H1 (cell line): Measurements from ENCODE around the gene GPANK1. TPM values are rescaled to one million over a fixed set of nuclear protein-coding genes. Genes with fewer than 3 reads are reported as not detected.

Experiments used
- CTCF ChIA-PET: fragments of 300-600 bp; sonication (Branson Sonifier 250); formaldehyde crosslinking; loops from one replicate; lab custom pipeline; 2021; ENCODE audit not compliant: partially characterized antibody; lab: Charles Lee
- POLR2A ChIA-PET: fragments of 300-600 bp; sonication (Branson Sonifier 250); formaldehyde crosslinking; loops from one replicate; lab custom pipeline; 2021; ENCODE audit warnings: inconsistent platforms; ENCODE audit not compliant: partially characterized antibody; lab: Charles Lee
- DNase-seq, 2 experiments: peaks; one replicate each; pipeline versions ENCODE4 v3.0.0 to v3.0.0-alpha.2; 2010 to 2022; ENCODE audit warnings: low spot score in 2 of 2, low read depth in 1 of 2, mixed read lengths in 1 of 2
- FAIRE-seq: peaks from 2 replicates; lab custom pipeline; 2011; peaks lifted over from hg19 to GRCh38; lab: Jason Lieb, UNC
- H2AFZ ChIP-seq: 2 replicates; pipeline ENCODE4 v1.8.1; 2012; ENCODE audit warnings: low read length, inconsistent platforms
- H2AK5ac ChIP-seq: 2 replicates; pipeline ENCODE4 v1.6.1; 2013; ENCODE audit warnings: low read depth, low read length
- H2BK120ac ChIP-seq: replicated peaks from 2 replicates; pipeline ENCODE3; 2013; ENCODE audit warnings: low read depth, low read length, inconsistent platforms
- H2BK12ac ChIP-seq: 2 replicates; pipeline ENCODE4 v1.6.1; 2013; ENCODE audit warnings: low read depth, low read length
- H2BK15ac ChIP-seq: 2 replicates; pipeline ENCODE4 v1.6.1; 2013; ENCODE audit warnings: low read length
- H2BK20ac ChIP-seq: 2 replicates; pipeline ENCODE4 v1.6.1; 2013; ENCODE audit warnings: low read length
- H2BK5ac ChIP-seq: 2 replicates; pipeline ENCODE4 v1.6.1; 2013; ENCODE audit warnings: low read depth, low read length
- H3K14ac ChIP-seq: 2 replicates; pipeline ENCODE4 v1.6.1; 2013; ENCODE audit warnings: inconsistent platforms; ENCODE audit not compliant: insufficient read length
- H3K18ac ChIP-seq: 2 replicates; pipeline ENCODE4 v1.6.1; 2013; ENCODE audit warnings: low read length; ENCODE audit errors: extremely low read depth
- H3K23ac ChIP-seq: 2 replicates; pipeline ENCODE4 v1.6.1; 2013; ENCODE audit warnings: inconsistent platforms; ENCODE audit not compliant: insufficient read length
- H3K23me2 ChIP-seq: 2 replicates; pipeline ENCODE4 v1.6.1; 2013; ENCODE audit warnings: low read depth, low read length
- H3K27ac ChIP-seq: 2 replicates; pipeline ENCODE4 v1.6.1; 2011; ENCODE audit warnings: low read depth, low read length, inconsistent platforms
- H3K27me3 ChIP-seq, 4 experiments: replicated peaks in 1 of 4; 1 replicate in 1 of 4; 2 replicates in 3 of 4; pipeline versions ENCODE4 v1.6.1 to v1.8.1; 2011 to 2013; ENCODE audit warnings: low read length in 3 of 4, mild to moderate bottlenecking in 3 of 4, inconsistent platforms in 2 of 4, mixed read lengths in 2 of 4, moderate library complexity in 1 of 4; ENCODE audit not compliant: control insufficient read depth in 3 of 4, insufficient read depth in 3 of 4; ENCODE audit errors: extremely low read depth in 1 of 4
- H3K36me3 ChIP-seq, 4 experiments: 2 replicates each; pipeline versions ENCODE4 v1.6.1 to v1.8.1; 2011 to 2013; ENCODE audit warnings: mild to moderate bottlenecking in 4 of 4, low read length in 3 of 4, moderate library complexity in 2 of 4, control low read depth in 1 of 4, inconsistent platforms in 1 of 4; ENCODE audit not compliant: insufficient read depth in 4 of 4, control insufficient read depth in 2 of 4
- H3K4ac ChIP-seq: replicated peaks from 2 replicates; pipeline ENCODE3; 2013; ENCODE audit warnings: low read length, low read depth, mixed read lengths, inconsistent platforms; ENCODE audit not compliant: insufficient read length
- H3K4me1 ChIP-seq, 4 experiments: replicated peaks in 1 of 4; 1 replicate in 1 of 4; 2 replicates in 3 of 4; pipeline versions ENCODE4 v1.6.1 to v1.8.1; 2011 to 2013; ENCODE audit warnings: low read length in 3 of 4, inconsistent platforms in 2 of 4, mixed read lengths in 1 of 4; ENCODE audit not compliant: insufficient read depth in 4 of 4, control insufficient read depth in 3 of 4
- H3K4me2 ChIP-seq, 2 experiments: 2 replicates each; pipeline versions ENCODE4 v1.6.1 to v1.8.1; 2011 to 2013; ENCODE audit warnings: low read depth in 2 of 2, low read length in 2 of 2, control low read depth in 1 of 2, inconsistent platforms in 1 of 2, mild to moderate bottlenecking in 1 of 2; ENCODE audit not compliant: insufficient read depth in 1 of 2
- H3K4me3 ChIP-seq, 4 experiments: fragments of 200-600, 300-600 bp in 1 of 4; sonication (generic), shearing (Covaris generic), sonication (Bioruptor Twin) in 1 of 4; 2 replicates each; pipeline versions ENCODE4 v1.5.1 to v1.8.1; 2011 to 2016; ENCODE audit warnings: low read length in 4 of 4, low read depth in 3 of 4, control low read depth in 2 of 4, inconsistent platforms in 2 of 4, mild to moderate bottlenecking in 2 of 4, mixed read lengths in 1 of 4, moderate library complexity in 1 of 4; ENCODE audit not compliant: insufficient read depth in 2 of 4; ENCODE audit errors: extremely low read depth in 1 of 4
- H3K56ac ChIP-seq: replicated peaks from 2 replicates; pipeline ENCODE3; 2013; ENCODE audit warnings: low read depth, mild to moderate bottlenecking, mixed read lengths, low read length, inconsistent platforms; ENCODE audit not compliant: insufficient read length
- H3K79me1 ChIP-seq: 2 replicates; pipeline ENCODE4 v1.6.1; 2013; ENCODE audit warnings: low read depth, low read length, control low read depth
- H3K79me2 ChIP-seq, 2 experiments: 2 replicates each; pipeline versions ENCODE4 v1.6.1 to v1.8.1; 2012 to 2013; ENCODE audit warnings: low read length in 2 of 2, mild to moderate bottlenecking in 2 of 2, inconsistent platforms in 1 of 2; ENCODE audit not compliant: insufficient read depth in 2 of 2, control insufficient read depth in 1 of 2
- H3K9ac ChIP-seq, 4 experiments: replicated peaks in 1 of 4; 1 replicate in 1 of 4; 2 replicates in 3 of 4; pipeline versions ENCODE4 v1.6.1 to v1.8.1; 2011 to 2013; ENCODE audit warnings: low read depth in 3 of 4, low read length in 3 of 4, control low read depth in 2 of 4, mild to moderate bottlenecking in 2 of 4, moderate library complexity in 2 of 4, inconsistent platforms in 1 of 4; ENCODE audit errors: extremely low read depth in 1 of 4
- H3K9me3 ChIP-seq, 2 experiments: 2 replicates each; pipeline versions ENCODE4 v1.6.1 to v1.8.1; 2012 to 2013; ENCODE audit warnings: mild to moderate bottlenecking in 2 of 2, moderate library complexity in 2 of 2, control low read depth in 1 of 2, inconsistent platforms in 1 of 2, low read depth in 1 of 2, low read length in 1 of 2, mixed read lengths in 1 of 2; ENCODE audit not compliant: insufficient read depth in 2 of 2
- H4K20me1 ChIP-seq, 2 experiments: replicated peaks in 1 of 2; 2 replicates each; pipeline versions ENCODE3 to v1.8.1; 2011 to 2013; ENCODE audit warnings: inconsistent platforms in 2 of 2, low read length in 2 of 2, mild to moderate bottlenecking in 1 of 2; ENCODE audit not compliant: insufficient read depth in 2 of 2, control insufficient read depth in 1 of 2
- H4K5ac ChIP-seq: 2 replicates; pipeline ENCODE4 v1.6.1; 2013; ENCODE audit warnings: low read length, low read depth, mixed read lengths, inconsistent platforms; ENCODE audit not compliant: insufficient read length
- H4K8ac ChIP-seq: 2 replicates; pipeline ENCODE4 v1.8.0; 2013; ENCODE audit warnings: mild to moderate bottlenecking, moderate library complexity, low read length, inconsistent platforms; ENCODE audit not compliant: insufficient read depth; ENCODE audit errors: extremely low read depth
- H4K91ac ChIP-seq: replicated peaks from 2 replicates; pipeline ENCODE3; 2013; ENCODE audit warnings: low read length, mixed read lengths, inconsistent platforms; ENCODE audit not compliant: insufficient read length
- ASH2L ChIP-seq: fragments of 200-600, 300-600 bp; sonication (generic); IDR thresholded peaks from one replicate; pipeline ENCODE4 v1.7.1; 2017; ENCODE audit warnings: low read length
- BRCA1 ChIP-seq: IDR thresholded peaks from 2 replicates; pipeline ENCODE4 v1.6.1; 2012; ENCODE audit warnings: low read depth, low read length, improper control_type of control experiment
- CTBP2 ChIP-seq: IDR thresholded peaks from 2 replicates; pipeline ENCODE4 v1.7.0; 2011; ENCODE audit warnings: borderline replicate concordance, mild to moderate bottlenecking, moderate library complexity, mixed read lengths, low read length; ENCODE audit not compliant: insufficient read depth, insufficient read length
- E2F6 ChIP-seq: IDR thresholded peaks from 2 replicates; pipeline ENCODE4 v1.6.1; 2012; ENCODE audit warnings: inconsistent platforms
- EZH2 ChIP-seq: fragments of 200-600 bp; sonication (generic); IDR thresholded peaks from 2 replicates; pipeline ENCODE4 v1.7.1; 2012; ENCODE audit warnings: low read depth, mild to moderate bottlenecking, moderate library complexity, low read length, inconsistent platforms; ENCODE audit not compliant: severe bottlenecking
- GTF2F1 ChIP-seq: IDR thresholded peaks from 2 replicates; pipeline ENCODE4 v1.6.1; 2012; ENCODE audit warnings: low read depth, low read length, improper control_type of control experiment, borderline replicate concordance
- HDAC6 ChIP-seq: IDR thresholded peaks from one replicate; pipeline ENCODE4 v1.7.1; 2012; ENCODE audit warnings: low read depth, mild to moderate bottlenecking, inconsistent platforms, low read length, moderate library complexity
- KDM1A ChIP-seq: fragments of 200-600, 300-600 bp; sonication (generic); IDR thresholded peaks from 2 replicates; pipeline ENCODE4 v1.7.1; 2016; ENCODE audit warnings: mild to moderate bottlenecking, low read length, borderline replicate concordance
- POU5F1 ChIP-seq: IDR thresholded peaks from 2 replicates; pipeline ENCODE4 v1.6.1; 2011; ENCODE audit warnings: low read depth, mild to moderate bottlenecking, low read length, moderate library complexity
- RBBP5 ChIP-seq: IDR thresholded peaks from 2 replicates; pipeline ENCODE4 v1.7.1; 2012; ENCODE audit warnings: low read depth, mild to moderate bottlenecking, inconsistent platforms, low read length, moderate library complexity, borderline replicate concordance
- SAP30 ChIP-seq: fragments of 300-600 bp; sonication (generic); IDR thresholded peaks from 2 replicates; pipeline ENCODE4 v1.7.1; 2012; ENCODE audit warnings: low read length, moderate library complexity, mild to moderate bottlenecking, inconsistent platforms; ENCODE audit not compliant: insufficient read depth, insufficient replicate concordance
- SIRT6 ChIP-seq: IDR thresholded peaks from one replicate; pipeline ENCODE4 v1.7.1; 2012; ENCODE audit warnings: low read length, inconsistent platforms
- TBP ChIP-seq: IDR thresholded peaks from 2 replicates; pipeline ENCODE4 v1.6.1; 2011; ENCODE audit warnings: low read depth, low read length, improper control_type of control experiment
- TEAD4 ChIP-seq: IDR thresholded peaks from 2 replicates; pipeline ENCODE4 v1.6.1; 2012; ENCODE audit warnings: low read depth, low read length, inconsistent platforms, mixed read lengths
- WGBS, 2 experiments: shearing (Covaris generic) in 1 of 2; methylation state at CpG; one replicate each; pipeline versions ENCODE4 v1.1.6 to v1.1.7; 2013 to 2015; ENCODE audit warnings: low lambda C conversion rate in 2 of 2, mixed read lengths in 2 of 2, inconsistent platforms in 1 of 2, low coverage in 1 of 2, missing lambda C conversion rate in 1 of 2; ENCODE audit not compliant: insufficient replicate concordance in 2 of 2, insufficient coverage in 1 of 2, insufficient read length in 1 of 2; ENCODE audit errors: extremely low coverage in 1 of 2, missing lambda C conversion rate in 1 of 2; 5-methylcytosine and 5-hydroxymethylcytosine counted together
- polyA plus RNA-seq, 7 experiments: library from polyadenylated mRNA; depleted of rRNA in 3 of 7; stranded (reverse) in 5 of 7; unstranded in 2 of 7; fragments of >200 nt in 5 of 7; fragments of 200-250 nt in 2 of 7; gene quantifications; 1 replicate in 5 of 7; 2 replicates in 1 of 7; 4 replicates in 1 of 7; pipeline versions ENCODE4 v1.2.1 to v1.2.3, GENCODE V29; 2011 to 2013; ENCODE audit warnings: missing spikeins in 2 of 7, mixed read lengths in 2 of 7
- total RNA-seq: library from RNA; stranded (reverse); fragmentation: NEBNext Ultra II Directional; extraction: Animal tissue kit (Norgen Biotek cat#: 25700); gene quantifications from 2 replicates; pipeline ENCODE4 v1.2.1, GENCODE V29; 2021

Gene GPANK1
- total and polyA plus RNA-seq, 2 of the 8 experiments (the other 6 are each of a cell fraction or from before 2014, with no cell fraction given), result 24.5 to 30.2 TPM

DNA sequence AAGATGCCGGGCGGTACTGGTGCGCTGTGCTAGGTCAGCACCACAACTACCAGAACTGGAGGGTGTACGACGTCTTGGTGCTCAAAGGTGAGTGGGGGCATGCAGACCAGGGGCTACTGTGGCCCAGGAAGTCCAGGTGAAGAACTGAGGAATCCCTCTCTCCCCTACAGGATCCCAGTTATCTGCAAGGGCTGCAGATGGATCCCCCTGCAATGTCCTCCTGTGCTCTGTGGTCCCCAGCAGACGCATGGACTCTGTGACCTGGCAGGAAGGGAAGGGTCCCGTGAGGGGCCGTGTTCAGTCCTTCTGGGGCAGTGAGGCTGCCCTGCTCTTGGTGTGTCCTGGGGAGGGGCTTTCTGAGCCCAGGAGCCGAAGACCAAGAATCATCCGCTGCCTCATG lies 42.9 kb upstream of the GPANK1 start:
- Histone ChIP-seq H4K8ac (no peak overlapping the region), H4K91ac (no peak overlapping the region), H3K79me2 (no peaks in the 10 kb centered on the region), H3K9ac (no peak overlapping the region), H2AFZ (no peak overlapping the region), H3K27me3 (no peaks in the 10 kb centered on the region), H3K9me3 (no peaks in the 10 kb centered on the region), H3K14ac (no peak overlapping the region), H3K56ac (no peak overlapping the region), H3K27ac (no peak overlapping the region), H3K4me1 (peaks cover 0 to 4% (median 0%) of the 10 kb centered on the region in 4 experiments; a peak in 1 of 7 replicates), H2BK15ac (no peak overlapping the region), H2BK5ac (no peak overlapping the region), H3K36me3 (no peaks in the 10 kb centered on the region), H3K23me2 (peaks cover 5% of the 10 kb centered on the region; the same call in 1 of the 2 replicates), H3K79me1 (no peaks in the 10 kb centered on the region), H4K20me1 (no peaks in the 10 kb centered on the region), H3K4me3 (no peak overlapping the region), H2BK120ac (no peak overlapping the region), H3K4me2 (no peak overlapping the region), H3K4ac (no peak overlapping the region), H2AK5ac (no peak overlapping the region), H2BK20ac (no peak overlapping the region), H3K18ac (no peak overlapping the region), H4K5ac (no peak overlapping the region), H3K23ac (no peak overlapping the region), H2BK12ac (no peak overlapping the region)
- POLR2A ChIA-PET, result no interaction called here
- no peak for FAIRE-seq
- no peak for DNase-seq
- CTCF ChIA-PET, result interaction anchor here (1.6 kb wide), 1 partner anchor 8 kb away, joined by 6 read pairs; the partner anchor contains the start of gene LY6G6D
- WGBS, 2 experiments, result 89% methylated on average over 10 of the region's 10 CpGs; no CpG with 5 or more reads in 1 of the 2 experiments
- no peak for TF ChIP-seq BRCA1
- TF ChIP-seq GTF2F1, result no peak
- no peak for TF ChIP-seq HDAC6
- no peak for TF ChIP-seq POU5F1
- TF ChIP-seq CTBP2, result no peak
- no peak for TF ChIP-seq TEAD4
- no peak for TF ChIP-seq EZH2
- no peak for TF ChIP-seq E2F6
- TF ChIP-seq SIRT6, result no peak
- no peak for TF ChIP-seq TBP
- TF ChIP-seq KDM1A, result no peak
- TF ChIP-seq ASH2L, result no peak
- TF ChIP-seq SAP30, result no peak
- TF ChIP-seq RBBP5, result no peak
